ENCODE data around the gene SPOCK3.

DNA sequence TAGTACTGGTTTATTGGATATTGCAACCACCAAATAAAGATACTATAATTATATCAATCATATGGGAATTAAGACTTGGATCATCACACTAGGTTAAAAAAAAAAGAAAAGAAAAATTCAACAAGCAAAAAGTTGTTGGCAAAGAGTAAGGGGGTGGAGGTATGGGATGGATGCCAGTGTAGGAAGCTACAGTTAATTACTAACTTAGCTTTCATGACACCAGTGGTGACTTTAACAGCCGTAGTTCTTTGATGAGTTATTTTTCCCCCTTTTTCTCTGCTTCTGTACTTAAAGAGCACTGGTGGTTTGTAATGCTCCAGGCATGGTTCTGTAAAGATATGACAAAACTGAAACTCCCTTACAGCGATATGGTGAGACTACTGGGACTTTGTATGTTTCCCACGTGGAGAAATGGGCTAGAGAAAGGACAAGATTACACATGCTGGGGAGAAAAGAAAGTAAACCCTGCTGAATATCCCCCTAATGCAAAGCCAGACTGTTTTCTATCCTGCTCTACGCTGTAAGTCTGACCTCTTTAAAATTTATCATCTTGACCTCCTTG, 210.8 kb downstream of the SPOCK3 start:
- TF ChIP-seq EZH2 (IDR thresholded peaks at IDR 0.05; ENCODE audit: borderline replicate concordance, low read depth, low read length, poor library complexity, severe bottlenecking): no peak
- TF ChIP-seq, protein P1, sequence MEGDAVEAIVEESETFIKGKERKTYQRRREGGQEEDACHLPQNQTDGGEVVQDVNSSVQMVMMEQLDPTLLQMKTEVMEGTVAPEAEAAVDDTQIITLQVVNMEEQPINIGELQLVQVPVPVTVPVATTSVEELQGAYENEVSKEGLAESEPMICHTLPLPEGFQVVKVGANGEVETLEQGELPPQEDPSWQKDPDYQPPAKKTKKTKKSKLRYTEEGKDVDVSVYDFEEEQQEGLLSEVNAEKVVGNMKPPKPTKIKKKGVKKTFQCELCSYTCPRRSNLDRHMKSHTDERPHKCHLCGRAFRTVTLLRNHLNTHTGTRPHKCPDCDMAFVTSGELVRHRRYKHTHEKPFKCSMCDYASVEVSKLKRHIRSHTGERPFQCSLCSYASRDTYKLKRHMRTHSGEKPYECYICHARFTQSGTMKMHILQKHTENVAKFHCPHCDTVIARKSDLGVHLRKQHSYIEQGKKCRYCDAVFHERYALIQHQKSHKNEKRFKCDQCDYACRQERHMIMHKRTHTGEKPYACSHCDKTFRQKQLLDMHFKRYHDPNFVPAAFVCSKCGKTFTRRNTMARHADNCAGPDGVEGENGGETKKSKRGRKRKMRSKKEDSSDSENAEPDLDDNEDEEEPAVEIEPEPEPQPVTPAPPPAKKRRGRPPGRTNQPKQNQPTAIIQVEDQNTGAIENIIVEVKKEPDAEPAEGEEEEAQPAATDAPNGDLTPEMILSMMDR (conservative IDR thresholded peaks at IDR 0.05; ENCODE audit: low read depth, low read length): no peak
